NCI-H1436 (cell line): ENCODE measurements around the gene RUNX1.
"Not testable (repeated sequence)": the region's sequence is repeated elsewhere in the genome, so short reads cannot be mapped to it uniquely, and the experiment has no call there.

Source experiments
- DNase-seq: peaks from one replicate; lab custom pipeline; 2025; lab: John Stamatoyannopoulos, UW

Gene RUNX1

DNA sequence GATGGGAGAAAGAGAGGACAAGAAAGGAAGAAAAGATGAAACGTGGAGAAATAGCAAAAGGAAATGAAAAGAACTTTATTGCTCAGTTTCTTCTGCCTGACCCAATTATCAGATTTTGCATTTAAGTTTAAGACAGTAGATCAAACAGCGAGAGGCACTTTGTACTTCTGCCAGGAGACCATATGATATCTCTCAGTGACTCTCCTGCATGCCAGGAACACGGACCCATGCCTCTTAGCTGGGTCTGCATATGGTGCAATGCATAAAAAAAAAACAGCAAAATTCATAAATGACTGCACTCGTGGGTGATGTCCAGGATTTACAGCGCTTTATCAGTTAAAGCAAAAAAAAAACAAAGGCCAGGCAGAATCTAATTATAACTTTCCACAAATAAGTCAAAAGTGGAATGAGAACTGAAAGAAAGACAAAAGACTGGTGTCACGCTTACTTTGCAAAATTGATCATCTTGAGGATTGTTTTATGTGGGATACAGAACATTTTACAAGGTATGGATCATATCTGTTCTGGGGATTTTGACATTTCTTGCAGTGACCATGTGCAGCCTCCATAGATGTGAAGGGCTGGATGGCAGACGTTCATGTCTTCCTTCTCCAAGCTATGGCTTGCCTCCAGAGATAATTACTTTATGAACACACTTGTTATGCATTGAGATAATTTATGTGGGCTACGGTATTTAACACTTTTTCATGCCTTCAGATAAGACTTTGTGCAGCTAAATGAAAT lies 79.5 kb downstream of the RUNX1 start:
- DNase-seq, result no peak

DNA sequence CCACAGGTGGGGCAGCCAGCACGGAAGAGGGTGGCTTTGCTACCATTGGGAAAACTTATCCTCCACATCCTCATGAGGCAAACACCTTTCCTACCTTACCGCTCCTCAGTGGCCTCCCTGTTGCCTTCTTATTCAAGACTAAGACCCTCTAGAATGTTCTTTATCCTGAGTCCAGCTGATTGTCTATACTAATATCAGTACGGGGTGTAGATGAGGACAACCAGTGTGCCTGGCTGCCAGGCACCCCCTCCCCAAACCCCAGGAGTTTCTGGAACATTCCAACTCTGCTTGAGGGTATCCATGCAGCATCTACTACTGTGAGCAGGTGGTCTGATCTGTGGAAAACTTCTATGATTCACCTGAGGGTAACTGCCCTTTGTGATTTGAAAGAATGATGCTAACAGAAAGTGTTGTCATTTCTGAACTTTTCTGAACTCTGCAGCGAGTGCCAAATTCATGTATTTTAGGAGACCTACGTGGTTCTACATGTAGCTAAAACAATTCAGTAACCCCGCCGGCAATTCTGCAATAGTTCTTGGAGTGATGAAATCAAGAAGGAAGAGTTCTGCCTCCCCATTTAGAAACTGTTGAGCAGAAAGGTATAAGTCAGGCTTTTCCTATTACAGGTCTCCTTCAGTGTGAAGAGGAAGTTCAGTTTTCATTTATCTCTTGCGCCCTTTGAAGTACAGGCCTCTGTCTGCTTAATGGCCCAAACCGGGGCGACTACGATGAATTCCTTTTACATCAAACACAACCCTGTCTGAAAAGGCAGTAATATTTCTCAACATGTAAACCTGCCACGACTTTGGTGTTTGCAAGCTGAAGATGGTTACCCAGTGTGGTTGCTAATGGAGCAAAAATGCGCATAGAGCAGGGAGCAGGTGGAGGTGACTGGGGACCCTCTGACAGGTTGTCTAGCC lies 80.4 kb downstream of the RUNX1 start:
- no peak for DNase-seq

DNA sequence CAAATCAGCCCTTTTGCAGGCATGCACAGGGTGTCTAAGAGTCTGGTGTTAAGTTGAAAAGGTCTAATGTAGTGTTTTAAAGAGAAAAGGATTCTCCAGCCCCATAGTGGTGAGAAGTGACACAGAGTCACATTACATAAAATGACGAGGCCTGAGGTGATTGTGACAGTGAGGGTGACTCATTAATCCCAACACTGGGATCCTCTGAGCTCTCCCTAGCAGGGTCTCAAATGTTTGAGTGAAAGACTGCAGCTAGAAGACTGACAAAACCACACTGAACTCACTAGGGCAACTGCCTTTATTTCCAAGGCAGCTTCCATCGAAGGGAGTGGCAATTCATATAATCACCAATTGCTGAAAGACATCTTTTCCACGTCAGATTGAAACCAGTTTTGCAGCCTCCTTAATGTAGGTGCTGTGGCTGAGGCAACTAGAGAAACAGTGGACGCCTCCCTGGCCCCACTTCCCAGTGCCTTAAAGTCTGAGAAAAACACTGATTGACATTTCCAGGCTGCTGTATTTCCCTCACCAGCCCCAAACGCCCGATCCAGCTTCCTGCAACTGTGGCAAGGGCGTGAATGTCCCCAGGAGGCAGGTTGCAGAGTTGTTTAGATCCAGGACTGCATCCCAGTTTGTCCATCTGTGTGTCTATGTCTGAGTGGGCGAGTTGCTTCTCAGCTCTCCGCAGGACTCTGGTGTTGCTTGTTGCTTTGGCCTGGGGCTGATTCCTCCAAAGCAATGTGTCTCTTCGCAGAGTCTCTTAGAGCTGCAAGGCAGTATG lies 81.4 kb downstream of the RUNX1 start:
- no peak for DNase-seq

DNA sequence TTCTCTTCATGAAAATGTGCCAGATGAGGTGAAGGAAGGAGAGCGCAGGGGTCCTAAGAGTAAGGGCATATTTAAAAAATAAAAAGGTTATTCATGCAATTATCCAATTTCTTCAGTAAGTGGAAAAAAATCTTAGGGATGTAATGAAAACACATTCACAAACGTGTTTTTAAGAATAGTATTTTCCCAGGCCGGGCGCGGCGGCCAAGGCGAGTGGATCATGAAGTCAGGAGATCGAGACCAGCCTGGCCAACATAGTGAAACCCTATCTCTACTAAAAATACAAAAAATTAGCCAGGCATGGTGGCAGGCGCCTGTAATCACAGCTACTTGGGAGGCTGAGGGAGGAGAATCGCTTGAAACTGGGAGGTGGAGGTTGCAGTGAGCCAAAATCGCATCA lies 82.2 kb downstream of the RUNX1 start:
- DNase-seq, result not testable (repeated sequence)

DNA sequence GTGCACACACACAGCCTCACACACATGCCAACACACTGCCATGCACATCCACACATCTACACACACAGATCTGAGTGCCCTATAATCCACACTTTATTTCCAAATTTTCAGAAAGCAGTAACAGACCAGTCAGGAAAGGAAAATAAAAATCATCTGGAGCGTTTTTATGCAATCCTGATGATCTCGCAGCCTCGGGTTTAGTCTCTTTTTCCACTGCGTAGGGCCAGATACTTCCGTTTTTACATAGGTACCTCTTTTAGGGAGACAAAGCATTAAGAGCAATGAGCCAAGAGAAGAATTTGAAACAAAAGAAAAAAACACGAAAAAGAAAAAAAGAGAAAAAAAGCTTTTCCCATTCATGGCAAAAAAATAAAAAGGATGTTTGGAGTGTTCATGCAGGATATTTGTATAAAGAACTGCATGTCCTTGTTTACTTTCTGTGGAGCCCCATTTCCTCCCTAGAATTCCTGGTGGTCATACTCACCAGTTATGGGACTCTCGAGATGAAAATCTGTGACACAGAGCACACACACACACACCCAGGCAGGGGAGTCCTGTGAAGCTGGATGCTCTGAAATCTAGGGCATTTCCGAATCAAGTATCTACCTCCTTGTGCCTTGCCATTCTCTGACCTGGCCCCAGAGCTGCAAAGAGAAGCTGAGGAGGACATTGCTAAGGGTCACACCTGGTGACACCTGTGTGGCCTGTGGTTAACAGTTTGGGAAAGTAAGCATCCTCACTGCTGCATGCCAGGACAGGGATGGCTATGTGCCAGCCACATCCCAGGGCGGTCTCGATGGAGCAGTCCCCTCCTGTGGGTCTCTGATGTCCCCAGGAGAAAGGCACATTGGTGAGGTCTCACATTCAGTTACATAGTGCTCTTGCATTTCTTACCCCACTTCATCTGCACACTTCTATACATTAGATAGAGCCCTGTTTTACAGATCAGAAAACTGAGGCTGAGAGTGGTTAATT lies 83.6 kb downstream of the RUNX1 start:
- no peak for DNase-seq

DNA sequence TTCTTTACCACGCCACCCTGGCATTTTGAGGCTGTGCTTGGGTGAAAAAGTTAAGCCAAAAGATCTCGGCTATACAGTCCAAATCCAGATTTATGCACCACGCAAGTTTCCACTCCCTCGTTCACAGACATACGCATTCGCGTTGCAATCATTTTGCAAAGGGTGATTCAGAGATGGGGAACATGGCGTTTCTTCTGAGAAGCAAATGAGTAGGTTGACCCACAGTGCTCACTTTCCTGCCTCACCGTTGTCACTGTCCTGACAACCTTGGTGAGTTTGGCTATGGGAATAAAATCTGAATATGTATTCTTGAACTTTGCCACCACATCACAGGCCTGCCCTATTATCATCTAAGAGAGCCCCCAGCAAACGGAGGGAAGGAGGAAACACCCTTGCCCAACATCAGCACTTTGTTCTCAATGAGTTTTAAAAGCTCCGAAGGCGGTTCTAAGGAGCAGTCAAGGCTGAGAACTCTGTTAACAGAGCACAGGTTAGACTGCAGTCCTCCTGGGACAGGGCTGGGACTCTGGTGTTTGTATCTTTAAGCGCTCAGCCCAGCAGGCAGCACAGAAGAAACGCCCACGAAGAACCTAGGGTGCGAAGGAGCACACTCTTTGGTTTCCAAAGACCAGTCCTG lies 86.4 kb downstream of the RUNX1 start:
- no peak for DNase-seq

DNA sequence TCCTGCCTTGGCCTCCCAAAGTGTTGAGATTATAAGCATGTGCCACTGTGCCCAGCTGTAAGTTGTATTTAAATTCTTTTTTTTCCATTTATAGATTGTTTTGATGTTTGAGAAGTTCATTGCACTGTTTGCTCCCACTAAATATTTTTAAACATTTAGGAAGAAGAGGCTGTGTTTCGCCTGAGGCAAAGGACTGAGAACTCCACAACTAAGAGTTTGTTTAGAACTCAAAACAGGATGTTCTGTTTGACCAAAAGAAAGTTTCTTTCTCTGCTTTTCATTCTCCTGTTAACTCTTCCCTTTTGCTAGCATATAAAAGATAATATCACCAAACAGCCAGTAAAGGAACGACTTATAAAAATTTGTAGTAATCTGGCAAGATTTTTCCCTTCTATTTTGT lies 87.0 kb downstream of the RUNX1 start:
- DNase-seq, result no peak

DNA sequence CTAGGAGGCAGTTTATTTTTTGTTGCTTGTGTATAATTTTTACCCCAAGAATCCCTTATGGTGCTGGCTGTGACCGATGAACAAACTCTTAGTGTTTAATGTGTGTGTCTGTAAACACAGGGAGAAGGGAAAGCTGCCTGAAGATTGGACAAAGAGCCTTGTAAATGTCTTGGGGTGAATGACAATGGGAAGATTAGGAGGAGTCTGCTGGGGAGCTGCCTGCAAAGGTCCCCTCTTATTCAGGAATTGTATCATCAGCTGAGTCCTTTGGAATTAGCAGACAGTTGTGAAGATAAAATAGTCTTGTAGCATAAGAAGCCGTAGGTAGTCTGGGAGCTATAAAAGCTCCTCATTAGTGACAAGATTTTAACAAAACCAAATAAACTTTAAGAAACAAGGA lies 88.4 kb downstream of the RUNX1 start:
- no peak for DNase-seq

DNA sequence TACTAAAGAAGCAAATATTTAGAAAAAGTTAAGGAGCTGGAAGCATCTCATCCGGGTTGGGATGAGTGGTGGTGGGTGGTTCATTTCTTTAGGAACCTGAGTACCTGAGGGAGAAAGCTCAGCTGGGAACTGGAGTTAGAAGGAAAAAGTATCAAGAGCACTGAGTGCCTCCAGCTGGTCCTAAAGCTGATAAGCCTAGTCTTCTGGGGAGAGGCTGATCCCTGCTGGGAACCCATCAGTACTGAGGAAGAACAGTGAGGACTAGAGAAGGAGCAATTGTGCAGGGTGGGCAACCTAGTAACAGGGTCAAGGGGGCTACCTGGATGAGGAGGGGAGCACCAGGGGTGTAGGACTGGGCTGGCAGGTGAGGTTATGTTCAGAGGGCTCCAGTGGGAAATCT lies 89.5 kb downstream of the RUNX1 start:
- no peak for DNase-seq

DNA sequence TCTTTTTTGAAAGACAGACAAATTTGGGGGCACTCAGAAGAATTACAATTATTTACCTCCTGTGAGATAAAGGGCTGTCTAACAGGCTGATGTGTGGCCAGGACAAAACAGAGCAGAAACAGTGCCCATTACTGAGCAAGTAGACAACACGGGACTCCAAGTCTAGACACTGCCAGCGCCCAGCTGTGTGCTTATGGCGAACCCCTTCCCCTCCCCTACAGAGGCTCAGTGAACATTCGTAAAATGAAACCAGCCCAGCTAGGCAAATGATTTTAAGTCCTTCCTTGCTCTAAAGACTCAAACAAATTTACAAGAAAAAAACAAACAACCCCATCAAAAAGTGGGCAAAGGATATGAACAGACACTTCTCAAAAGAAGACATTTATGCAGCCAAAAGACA lies 91.1 kb downstream of the RUNX1 start:
- no peak for DNase-seq

DNA sequence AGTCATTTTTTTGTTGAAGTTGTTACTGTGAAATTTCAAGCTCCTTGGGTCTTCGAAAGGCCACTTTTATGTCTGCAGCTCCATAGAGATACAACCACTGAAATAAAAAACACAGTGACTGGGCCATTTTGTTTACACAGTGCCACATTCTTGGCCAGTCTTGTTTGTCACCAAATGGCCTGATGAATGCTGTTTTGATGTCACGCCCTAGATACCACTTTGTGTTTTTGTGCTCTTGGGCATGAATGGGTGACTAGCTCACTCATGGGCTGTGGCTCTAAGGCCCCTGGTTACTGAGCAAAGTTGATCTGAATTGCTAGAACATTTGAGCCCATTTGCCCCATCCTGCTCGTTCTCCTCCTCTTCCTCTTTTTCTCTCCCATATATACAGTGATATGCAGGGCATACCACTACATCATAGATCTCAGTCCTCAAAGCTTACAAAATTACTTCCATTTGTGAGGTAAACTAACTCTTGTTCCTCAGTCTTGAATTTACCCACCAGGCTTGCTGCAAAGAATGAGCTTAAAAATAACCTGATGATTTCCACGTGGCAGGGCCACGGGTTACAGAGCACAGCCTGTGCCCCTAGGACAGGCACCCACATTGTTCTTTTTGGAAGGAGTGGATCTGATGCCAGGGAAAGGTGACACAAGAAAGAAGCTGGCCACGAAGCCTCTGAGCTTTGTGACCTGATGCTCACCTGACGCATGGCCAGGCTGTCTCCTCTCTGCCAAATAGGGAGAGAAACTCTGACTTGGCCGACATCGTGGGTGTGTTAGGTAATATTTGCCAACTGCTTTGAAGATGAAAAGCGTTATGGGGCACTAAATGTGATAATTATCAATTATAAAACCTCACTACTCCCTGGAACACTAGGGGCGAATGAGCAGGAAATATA lies 92.4 kb downstream of the RUNX1 start:
- no peak for DNase-seq

DNA sequence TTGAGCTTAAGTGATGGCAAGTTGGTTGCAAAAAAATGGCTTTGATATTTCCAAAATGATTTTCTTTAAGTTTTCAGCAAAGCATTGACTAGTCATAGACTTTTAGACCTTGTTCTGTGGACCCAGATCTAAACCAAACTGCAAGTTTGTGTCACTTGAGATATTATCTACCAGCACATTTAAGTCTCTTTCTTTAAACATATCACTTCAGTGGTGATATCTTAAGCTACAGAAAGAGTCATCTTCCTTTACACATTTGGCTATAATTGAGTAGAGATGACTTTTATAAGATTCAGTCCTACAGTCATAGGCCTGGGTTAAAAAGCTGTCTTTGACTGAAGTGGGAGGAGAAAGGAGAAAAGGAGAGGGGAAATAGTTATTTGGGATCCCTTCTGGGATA lies 95.2 kb downstream of the RUNX1 start:
- no peak for DNase-seq

DNA sequence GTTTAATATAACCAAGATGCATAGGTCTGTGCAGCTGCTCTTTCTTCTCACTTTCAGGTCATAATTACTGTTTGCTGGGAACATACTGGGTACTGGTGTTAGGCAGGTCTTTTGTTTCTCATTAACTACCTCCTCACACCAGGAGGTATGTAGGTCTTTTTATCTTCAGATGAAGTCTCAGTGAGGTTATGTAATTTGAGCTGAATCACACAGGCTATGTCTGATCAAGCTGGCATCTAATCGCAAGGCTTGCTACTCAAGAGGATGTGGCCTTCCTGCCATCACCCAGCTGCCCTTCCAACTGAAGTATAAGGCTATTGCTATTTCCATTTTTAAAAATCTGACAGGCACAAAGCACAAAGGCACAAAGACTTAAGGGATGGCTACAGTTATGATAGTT lies 96.4 kb downstream of the RUNX1 start:
- DNase-seq, result no peak

DNA sequence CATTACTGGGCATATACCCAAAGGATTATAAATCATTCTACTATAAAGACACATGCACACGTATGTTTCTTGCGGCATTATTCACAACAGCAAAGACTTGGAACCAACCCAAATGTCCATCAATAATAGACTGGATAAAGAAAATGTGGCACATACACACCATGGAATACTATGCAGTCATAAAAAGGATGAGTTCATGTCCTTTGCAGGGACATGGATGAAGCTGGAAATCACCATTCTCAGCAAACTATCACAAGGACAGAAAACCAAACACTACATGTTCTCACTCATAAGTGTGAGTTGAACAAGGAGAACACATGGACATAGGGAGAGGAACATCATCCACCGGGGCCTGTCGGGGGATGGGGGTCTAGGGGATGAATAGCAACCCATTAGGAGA lies 97.2 kb downstream of the RUNX1 start:
- DNase-seq, result not testable (repeated sequence)

DNA sequence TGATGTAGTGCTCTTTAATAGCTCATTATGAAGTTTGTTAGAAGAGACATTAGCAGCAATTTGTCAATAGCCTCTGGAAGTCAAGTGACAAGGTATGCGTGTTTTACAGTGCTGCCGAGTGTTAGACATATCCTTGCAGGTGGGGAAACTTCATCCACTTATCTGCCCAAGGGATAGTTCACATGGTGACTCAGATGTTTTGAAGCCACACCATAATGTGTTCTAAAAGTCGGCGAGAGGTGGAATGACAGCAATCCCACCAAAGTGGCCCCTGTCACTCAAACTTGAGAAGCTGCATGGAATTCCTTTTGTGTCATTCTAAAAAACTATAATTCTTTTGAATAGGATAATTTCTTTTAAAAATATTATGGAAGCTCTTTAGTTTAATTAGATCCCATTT lies 98.1 kb downstream of the RUNX1 start:
- DNase-seq, result no peak

DNA sequence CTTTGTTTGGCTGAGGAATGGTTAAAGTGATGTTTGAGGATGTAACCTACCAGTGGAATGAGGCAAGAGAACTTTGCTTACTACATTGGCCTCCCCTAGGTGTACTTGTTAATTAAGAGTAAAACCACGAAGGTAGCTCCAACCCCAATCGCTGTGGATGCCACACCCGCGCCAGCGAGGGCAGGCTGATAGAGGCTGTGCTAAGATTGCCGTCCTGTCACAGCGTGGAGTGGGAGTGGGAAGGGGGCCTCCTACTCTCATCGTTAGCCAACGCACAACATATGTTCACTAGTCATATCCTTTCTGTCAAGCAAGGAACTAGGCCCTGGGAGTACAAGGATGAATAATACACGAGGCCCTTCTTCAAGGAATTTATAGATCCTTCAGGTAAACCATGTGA lies 99.6 kb downstream of the RUNX1 start:
- no peak for DNase-seq

DNA sequence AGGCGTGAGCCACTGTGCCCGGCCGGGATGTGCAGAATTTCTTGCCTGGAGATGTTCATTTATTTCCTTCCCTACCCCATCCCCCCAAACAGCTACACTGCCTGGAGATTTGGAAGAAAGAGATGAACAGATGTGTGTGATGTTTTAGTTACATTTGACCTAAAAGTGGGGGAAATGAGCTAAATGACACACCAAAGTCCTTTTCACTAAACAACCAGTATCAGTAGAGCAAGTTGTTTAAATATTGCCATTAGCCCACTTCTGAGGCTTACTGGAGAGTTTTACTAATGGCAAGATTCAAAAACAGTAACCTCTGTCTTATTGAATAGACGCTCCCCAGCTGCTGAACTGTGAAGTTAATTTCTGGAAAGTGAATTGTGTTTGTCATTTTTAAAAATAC lies 100.1 kb downstream of the RUNX1 start:
- DNase-seq, result no peak

DNA sequence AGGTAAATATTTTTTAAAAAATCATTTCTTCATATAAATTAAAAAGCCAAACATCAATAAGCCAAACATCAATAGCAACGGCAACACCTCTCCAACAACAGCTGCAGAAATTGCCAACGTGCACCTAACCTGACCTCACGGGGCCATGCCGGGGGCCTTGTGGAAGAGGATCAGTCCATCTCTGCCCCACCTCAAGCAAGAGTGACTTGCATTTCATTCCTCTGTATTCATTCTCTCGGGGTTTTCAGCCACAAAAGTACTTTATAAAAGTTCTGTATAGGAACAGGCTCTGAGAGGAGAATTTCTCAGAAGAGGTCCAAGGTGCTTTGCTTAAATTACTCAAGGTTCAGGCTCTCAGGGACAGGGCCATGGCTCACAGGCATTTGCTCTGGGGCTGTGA lies 100.9 kb downstream of the RUNX1 start:
- no peak for DNase-seq

DNA sequence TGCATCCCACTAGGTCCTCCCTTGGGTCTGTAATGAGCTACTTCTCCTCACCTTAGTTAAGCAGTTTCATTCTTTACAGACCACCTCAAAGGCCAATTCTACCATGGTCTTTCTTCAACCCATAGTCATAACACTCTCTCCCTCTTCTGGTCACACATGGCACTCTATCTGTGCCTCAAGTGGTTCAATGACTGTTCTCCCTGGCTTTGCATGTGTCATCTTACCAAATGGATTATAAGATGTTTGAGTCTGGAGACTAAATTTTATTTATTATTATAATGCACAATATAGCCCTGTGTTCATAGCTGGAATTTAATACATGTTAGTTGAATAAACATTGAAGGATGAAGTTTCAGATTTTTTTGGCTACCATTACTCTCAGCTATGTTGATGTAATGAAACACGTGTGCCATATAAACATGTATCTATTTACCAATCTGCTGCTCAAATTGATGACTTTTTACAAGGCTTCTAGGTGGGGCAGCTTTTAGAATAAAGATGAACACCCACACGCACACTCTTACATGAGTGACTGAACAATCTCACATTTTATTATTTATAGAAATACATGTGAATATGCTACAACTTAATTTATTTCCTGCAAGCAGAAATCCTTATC lies 102.1 kb downstream of the RUNX1 start:
- no peak for DNase-seq
